SIG-M5 treated with dmso at 0.1 percent for 504 hours (cell line): ENCODE data around the gene MEF2D.

ENCODE experiments used
- DNase-seq: peaks from one replicate; lab custom pipeline; 2025; ENCODE audit not compliant: unreplicated experiment; lab: John Stamatoyannopoulos, UW

Gene MEF2D

GRCh38 chr1:156430866-156431265 lies 69.7 kb downstream of the MEF2D start:
- no peak for DNase-seq

GRCh38 chr1:156430303-156430702 lies 70.3 kb downstream of the MEF2D start:
- DNase-seq: no peak

GRCh38 chr1:156429313-156430060 lies 71.1 kb downstream of the MEF2D start:
- DNase-seq: no peak

GRCh38 chr1:156428746-156429288 lies 71.8 kb downstream of the MEF2D start:
- no peak for DNase-seq

- DNase-seq: no peak
These were observed 72.6 kb downstream of the MEF2D start for GRCh38 chr1:156427957-156428356.

GRCh38 chr1:156425943-156426342 lies 74.6 kb downstream of the MEF2D start:
- no peak for DNase-seq

- no peak for DNase-seq
These were observed 75.7 kb downstream of the MEF2D start for GRCh38 chr1:156424806-156425432.

- DNase-seq: no peak
These were observed 76.9 kb downstream of the MEF2D start for GRCh38 chr1:156423422-156424352.

GRCh38 chr1:156422602-156423091 lies 77.9 kb downstream of the MEF2D start:
- no peak for DNase-seq

- DNase-seq: no peak
These were observed 78.5 kb downstream of the MEF2D start for GRCh38 chr1:156421939-156422601.

GRCh38 chr1:156421062-156421938 lies 79.3 kb downstream of the MEF2D start:
- DNase-seq: peak; percentile 77

GRCh38 chr1:156420205-156421061 lies 80.1 kb downstream of the MEF2D start:
- peak; percentile 72 for DNase-seq

- no peak for DNase-seq
These were observed 80.7 kb downstream of the MEF2D start for GRCh38 chr1:156419854-156420204.

- no peak for DNase-seq
These were observed 82.0 kb downstream of the MEF2D start for GRCh38 chr1:156418416-156419070.

- no peak for DNase-seq
These were observed 83.1 kb downstream of the MEF2D start for GRCh38 chr1:156417401-156418020.

GRCh38 chr1:156416993-156417392 lies 83.6 kb downstream of the MEF2D start:
- DNase-seq: no peak

GRCh38 chr1:156414461-156415064 lies 86.0 kb downstream of the MEF2D start:
- no peak for DNase-seq
